Spleen (tissue), 7 donors: ENCODE measurements around the gene DCLK2.

Source experiments
- POLR2A ChIP-seq, 3 donors: fragments of 450-650 bp; IDR thresholded peaks; one replicate each; pipeline ENCODE4 v1.5.1; 2017; ENCODE audit warnings: antibody characterized with exemption in 3 of 3, mild to moderate bottlenecking in 1 of 3
- POLR2AphosphoS5 ChIP-seq, 3 donors: sonication (generic); formaldehyde crosslinking; IDR thresholded peaks; one replicate each; pipeline ENCODE4 v1.5.1; 2017; ENCODE audit warnings: antibody characterized with exemption in 3 of 3
- TF ChIP-seq, protein P1 (sequence below), 11 experiments: fragments of 200-600 bp in 7 of 11; fragments of 450-650 bp in 4 of 11; sonication (generic) in 4 of 11; IDR thresholded peaks in 8 of 11; conservative IDR thresholded peaks in 3 of 11; 1 replicate in 7 of 11; 2 replicates in 4 of 11; pipeline versions ENCODE4 v1.4.0 to v1.8.0; 2016 to 2021; ENCODE audit warnings: antibody characterized with exemption in 11 of 11, inconsistent platforms in 4 of 11, mild to moderate bottlenecking in 1 of 11
- donor health status: DM: no; HTN: no; CAD: no; lungs with moderate emphysema.
- donor health status: DM: no; HTN: no; CAD: no.
- donor health status: DM: no; HTN: no; CAD: no.

DNA sequence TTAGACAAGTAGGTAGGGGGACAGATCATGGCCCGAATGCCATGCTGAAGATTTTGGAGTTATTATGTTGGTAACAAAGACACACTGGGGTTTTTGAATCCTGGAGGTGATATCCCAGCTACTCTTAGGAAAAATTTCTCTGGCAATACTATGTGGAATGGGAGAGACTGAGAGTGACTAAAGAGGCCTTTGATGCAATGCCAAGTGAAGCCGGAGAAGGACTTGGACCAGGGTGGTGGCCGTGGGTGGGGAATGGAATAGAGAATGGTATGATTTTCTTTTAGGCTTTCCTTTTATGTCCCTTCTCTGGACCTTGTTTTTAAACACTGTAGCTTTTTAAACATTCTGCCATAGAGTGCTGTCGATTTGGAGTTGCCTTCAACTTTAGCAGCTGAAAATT, 141.6 kb downstream of the DCLK2 start:
- no peak for TF ChIP-seq POLR2AphosphoS5 (IDR thresholded peaks at IDR 0.05)
- TF ChIP-seq, protein P1, sequence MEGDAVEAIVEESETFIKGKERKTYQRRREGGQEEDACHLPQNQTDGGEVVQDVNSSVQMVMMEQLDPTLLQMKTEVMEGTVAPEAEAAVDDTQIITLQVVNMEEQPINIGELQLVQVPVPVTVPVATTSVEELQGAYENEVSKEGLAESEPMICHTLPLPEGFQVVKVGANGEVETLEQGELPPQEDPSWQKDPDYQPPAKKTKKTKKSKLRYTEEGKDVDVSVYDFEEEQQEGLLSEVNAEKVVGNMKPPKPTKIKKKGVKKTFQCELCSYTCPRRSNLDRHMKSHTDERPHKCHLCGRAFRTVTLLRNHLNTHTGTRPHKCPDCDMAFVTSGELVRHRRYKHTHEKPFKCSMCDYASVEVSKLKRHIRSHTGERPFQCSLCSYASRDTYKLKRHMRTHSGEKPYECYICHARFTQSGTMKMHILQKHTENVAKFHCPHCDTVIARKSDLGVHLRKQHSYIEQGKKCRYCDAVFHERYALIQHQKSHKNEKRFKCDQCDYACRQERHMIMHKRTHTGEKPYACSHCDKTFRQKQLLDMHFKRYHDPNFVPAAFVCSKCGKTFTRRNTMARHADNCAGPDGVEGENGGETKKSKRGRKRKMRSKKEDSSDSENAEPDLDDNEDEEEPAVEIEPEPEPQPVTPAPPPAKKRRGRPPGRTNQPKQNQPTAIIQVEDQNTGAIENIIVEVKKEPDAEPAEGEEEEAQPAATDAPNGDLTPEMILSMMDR (IDR thresholded peaks at IDR 0.05 in 8 of 11, conservative IDR thresholded peaks at IDR 0.05 in 3 of 11): no peak
- no peak for TF ChIP-seq POLR2A (IDR thresholded peaks at IDR 0.05)
